Measurements from ENCODE around the gene RGL2. TPM values are rescaled to one million over a fixed set of nuclear protein-coding genes. Genes with fewer than 3 reads are reported as not detected.

The RGL2 gene
- total RNA-seq, 1 donor = 13.0 TPM

DNA sequence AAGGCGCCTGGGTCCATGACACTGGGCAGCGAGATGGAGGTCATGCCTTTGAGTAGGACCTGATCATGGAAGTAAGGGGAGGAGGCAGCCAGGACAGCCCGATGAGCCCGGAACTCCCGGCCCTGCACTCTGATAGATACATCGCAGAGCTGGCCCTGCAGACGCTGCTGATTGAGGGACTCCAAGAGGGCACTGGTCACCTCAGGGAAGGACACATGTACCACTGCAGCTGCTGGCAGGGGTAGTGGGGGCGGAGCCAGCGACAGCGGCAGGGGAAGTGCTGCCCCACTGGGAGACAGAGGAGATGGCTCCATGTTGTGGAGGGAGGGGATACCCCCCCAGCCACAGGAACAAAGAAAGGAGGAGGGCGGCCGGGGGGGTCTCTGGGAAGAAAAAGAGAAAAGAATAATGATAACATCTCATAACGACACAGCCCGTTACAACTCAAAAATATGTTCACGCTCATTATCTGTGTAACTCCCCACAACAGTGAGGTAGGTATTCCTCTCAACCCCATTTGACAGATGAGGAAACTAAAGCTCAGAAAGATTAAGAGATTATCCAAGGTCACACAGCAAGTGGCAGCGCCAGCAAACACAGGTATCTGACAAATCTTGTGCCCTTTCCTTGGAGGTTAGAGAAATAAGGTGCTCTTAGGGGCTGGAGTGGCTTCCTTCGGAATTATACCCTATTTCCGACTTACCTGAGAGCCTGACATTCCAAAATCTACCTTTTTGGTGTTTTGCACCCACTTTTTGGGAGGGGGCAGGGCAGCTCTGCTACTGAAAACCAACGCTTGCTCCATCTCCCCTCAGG, 18.1 kb upstream of the RGL2 start:
- TF ChIP-seq, protein P1, sequence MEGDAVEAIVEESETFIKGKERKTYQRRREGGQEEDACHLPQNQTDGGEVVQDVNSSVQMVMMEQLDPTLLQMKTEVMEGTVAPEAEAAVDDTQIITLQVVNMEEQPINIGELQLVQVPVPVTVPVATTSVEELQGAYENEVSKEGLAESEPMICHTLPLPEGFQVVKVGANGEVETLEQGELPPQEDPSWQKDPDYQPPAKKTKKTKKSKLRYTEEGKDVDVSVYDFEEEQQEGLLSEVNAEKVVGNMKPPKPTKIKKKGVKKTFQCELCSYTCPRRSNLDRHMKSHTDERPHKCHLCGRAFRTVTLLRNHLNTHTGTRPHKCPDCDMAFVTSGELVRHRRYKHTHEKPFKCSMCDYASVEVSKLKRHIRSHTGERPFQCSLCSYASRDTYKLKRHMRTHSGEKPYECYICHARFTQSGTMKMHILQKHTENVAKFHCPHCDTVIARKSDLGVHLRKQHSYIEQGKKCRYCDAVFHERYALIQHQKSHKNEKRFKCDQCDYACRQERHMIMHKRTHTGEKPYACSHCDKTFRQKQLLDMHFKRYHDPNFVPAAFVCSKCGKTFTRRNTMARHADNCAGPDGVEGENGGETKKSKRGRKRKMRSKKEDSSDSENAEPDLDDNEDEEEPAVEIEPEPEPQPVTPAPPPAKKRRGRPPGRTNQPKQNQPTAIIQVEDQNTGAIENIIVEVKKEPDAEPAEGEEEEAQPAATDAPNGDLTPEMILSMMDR (IDR thresholded peaks at IDR 0.05; ENCODE audit: insufficient read depth, low read depth, low read length) = no peak
- no peak for DNase-seq (ENCODE audit: low read depth)
- H3K4me3 ChIP-seq (ENCODE audit: low read depth, low read length) = peak overlapping the region; percentile 81

DNA sequence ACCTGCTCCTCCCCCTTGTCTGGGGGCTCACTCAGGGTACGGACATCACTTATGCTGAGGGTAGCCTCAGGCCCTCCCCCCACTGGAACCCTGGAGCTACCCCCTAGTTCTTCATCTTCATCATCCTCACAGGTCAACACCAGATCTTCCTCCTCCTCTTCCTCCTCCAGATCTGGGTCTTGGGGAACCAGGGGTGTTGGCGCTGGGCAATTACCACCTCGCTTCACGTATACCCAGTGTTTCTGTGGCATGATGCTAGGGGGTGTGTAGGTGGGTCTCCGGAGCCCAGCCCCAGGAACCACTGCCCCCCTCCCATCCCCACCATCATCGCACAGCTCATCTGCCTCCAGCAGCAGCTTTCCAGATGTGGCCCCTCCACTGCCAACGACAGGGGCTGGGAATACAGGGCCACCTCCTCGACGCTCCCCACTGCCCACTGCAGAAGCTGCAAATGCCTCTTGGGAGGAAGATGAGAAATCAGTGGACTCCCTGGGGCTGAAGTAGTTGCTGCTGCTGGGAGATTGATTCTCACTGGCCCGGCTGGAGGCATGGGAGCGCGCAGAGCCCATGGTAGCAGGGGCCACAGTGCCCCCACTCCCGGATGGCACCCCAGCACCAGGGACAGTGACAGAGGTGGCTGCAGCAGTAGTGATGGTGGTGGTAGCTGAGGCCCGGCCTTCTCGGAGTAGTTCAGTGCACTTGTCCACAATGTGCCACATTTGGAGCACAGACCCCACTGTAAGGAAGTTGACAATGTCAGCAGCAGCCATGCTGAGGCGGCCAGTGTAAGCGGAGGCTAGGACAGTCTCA, 17.3 kb upstream of the RGL2 start:
- no peak overlapping the region for H3K4me3 ChIP-seq (ENCODE audit: low read depth, low read length)
- no peak for DNase-seq (ENCODE audit: low read depth)
- TF ChIP-seq, protein P1 (IDR thresholded peaks at IDR 0.05; ENCODE audit: insufficient read depth, low read depth, low read length) = no peak

DNA sequence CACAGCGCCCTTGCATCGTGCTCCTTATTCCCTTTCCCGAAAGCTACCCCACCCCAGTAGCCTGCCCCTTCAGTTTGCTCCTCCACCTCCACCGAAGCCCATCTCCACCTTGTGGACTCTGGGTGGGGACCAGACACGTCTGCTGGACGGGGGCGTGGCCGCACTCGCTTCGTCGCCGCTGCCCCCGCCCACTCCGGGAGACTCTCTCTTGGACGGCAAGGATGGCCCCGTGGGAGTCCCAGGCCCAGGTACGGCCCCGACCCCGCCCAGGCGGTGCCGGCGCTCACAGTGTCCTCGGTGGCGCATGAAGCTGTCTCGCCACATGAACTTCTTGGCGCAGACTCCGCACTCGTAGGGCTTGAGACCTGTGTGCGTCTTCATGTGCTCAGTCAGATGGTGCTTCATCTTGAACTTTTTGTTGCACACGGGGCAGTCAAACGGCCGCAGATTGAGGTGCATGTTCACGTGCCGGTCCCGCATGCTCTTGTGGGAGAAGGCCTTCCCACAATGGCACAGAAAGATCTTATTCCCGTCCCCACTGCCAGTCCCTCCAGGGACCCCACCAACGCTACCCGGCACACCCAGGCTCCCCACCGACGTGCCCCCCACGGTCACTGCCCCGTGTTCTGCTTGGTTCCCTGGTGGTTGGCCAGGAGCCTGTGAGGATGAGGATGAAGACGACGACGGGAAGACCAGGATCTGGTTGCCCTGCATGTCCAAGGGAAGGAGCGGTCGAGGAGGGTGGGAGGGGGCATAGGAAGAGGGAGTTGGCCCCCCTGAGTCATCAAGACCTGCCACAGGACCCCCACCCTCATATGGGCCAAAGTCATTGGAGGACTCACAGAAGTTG, 16.4 kb upstream of the RGL2 start:
- H3K4me3 ChIP-seq (ENCODE audit: low read depth, low read length) = peak overlapping the region; percentile 75
- TF ChIP-seq, protein P1 (IDR thresholded peaks at IDR 0.05; ENCODE audit: insufficient read depth, low read depth, low read length) = no peak
- peak; percentile 24 for DNase-seq (ENCODE audit: low read depth)

DNA sequence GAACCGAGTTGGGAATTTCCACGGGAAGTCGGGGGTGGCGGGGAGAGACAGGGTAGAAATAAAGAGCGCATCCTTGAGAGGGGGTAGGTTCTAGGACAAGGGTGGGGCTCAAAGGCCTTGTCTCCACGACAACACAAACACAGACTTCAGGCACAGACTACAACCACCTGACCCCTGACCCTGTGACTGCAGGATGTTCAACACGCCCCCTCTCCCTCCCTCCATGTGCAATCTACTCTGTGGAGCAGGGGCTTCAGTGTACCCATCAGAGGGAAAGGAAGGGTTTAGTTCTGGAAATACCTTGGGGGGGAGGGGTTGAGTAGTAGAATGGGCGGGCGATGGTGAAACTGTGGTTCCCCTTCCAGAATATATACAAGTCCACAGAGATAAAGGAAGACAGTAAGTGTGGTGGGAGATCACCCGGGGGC, 15.8 kb upstream of the RGL2 start:
- TF ChIP-seq, protein P1 (IDR thresholded peaks at IDR 0.05; ENCODE audit: insufficient read depth, low read depth, low read length) = no peak
- H3K4me3 ChIP-seq (ENCODE audit: low read depth, low read length) = peak overlapping the region; percentile 75
- peak; percentile 92 for DNase-seq (ENCODE audit: low read depth)

DNA sequence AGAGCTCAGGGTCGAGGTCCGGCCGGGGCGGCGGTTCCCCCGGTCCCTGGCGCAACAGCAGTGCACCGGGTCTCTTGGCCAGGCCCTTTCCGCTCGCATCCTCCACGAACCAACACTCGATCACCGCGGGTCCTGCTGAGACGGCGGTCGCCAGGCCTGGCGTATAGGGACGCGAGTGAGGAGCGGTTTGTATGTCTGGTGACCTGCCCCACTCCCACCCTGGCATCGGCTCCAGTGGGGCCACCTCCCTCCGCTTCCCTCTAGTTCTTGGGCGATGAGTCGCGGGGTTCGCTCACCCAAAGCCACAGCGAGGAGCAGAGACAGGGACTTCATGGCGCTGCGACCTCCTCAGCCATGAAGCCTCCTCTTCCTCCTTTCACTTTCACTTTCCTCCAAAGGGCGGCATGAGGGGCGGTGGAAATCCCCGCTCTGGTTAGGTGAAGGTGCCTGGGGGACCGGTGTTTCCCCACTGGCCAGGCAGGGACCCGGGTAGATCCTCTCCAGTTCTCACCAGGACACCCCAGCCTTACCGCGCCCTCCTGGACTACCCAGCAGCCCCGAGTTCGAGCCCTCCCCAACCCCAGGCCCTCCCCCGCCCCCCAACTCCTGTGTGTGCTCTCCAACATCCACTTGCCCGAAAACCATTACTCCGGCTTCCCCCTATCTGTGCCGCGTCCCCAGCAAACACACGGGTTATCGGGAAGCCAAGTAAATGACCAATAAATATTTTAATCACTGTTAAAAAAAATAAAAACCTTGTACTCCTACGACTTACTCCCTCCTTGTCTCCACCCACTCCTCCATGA, 15.2 kb upstream of the RGL2 start, which contains the start of gene TAPBP:
Gene TAPBP (minus strand): TSS at position 370 of the 806 bp plus-strand sequence. CDS start 37 bp downstream, at position 333.
- TF ChIP-seq, protein P1 (IDR thresholded peaks at IDR 0.05; ENCODE audit: insufficient read depth, low read depth, low read length) = no peak
- peak within 1 kb of the TSS; percentile 75 for H3K4me3 ChIP-seq (ENCODE audit: low read depth, low read length)
- peak; percentile 78 for DNase-seq (ENCODE audit: low read depth)

Data from fibroblast of villous mesenchyme (primary cell).